AG09309 (cell line): Measurements from ENCODE around the gene SCYGR1.
A peak's percentile ranks its signal among the peaks of the same experiment; 100 is the strongest.
"Not testable (repeated sequence)": the region's sequence is repeated elsewhere in the genome, so short reads cannot be mapped to it uniquely, and the experiment has no call there.

Experiments
- DNase-seq: peaks from one replicate; pipeline ENCODE4 v3.0.0-alpha.2; 2010; ENCODE audit warnings: low read depth
- H3K4me3 ChIP-seq: 2 replicates; pipeline ENCODE4 v1.5.1; 2011; ENCODE audit warnings: mild to moderate bottlenecking, low read depth, low read length, moderate library complexity; ENCODE audit not compliant: control insufficient read depth
- CTCF ChIP-seq: IDR thresholded peaks from 2 replicates; pipeline ENCODE4 v1.5.1; 2011; ENCODE audit warnings: mild to moderate bottlenecking, low read depth, low read length, inconsistent platforms; ENCODE audit not compliant: insufficient read depth, control insufficient read depth; ENCODE audit errors: missing control alignments

SCYGR1 gene

DNA sequence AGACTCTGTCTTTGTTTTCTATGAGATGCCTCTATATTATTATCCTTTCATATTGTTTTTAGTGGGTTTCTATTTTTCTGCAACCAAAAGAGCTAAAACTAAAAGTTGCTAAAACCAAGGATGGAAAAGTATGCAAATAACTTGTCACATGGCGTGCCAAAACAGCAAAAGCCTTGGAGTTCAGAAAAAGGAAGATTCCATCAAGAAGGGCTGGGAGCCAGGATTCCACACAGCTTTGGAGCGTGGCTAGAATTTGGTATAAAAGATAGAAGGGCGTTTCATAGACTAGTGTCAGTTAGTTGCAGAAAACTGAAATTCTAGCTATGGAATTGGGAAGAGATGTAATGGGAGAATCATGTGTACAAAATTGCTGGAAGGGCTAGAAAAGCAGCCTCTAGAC lies 4.1 kb downstream of the SCYGR1 start:
- TF ChIP-seq CTCF = no peak
- DNase-seq = no peak
- H3K4me3 ChIP-seq = no peak overlapping the region

- not testable (repeated sequence) for H3K4me3 ChIP-seq, DNase-seq
These were observed 5.4 kb downstream of the SCYGR1 start for GRCh38 chr2:227382241-227382835.

DNA sequence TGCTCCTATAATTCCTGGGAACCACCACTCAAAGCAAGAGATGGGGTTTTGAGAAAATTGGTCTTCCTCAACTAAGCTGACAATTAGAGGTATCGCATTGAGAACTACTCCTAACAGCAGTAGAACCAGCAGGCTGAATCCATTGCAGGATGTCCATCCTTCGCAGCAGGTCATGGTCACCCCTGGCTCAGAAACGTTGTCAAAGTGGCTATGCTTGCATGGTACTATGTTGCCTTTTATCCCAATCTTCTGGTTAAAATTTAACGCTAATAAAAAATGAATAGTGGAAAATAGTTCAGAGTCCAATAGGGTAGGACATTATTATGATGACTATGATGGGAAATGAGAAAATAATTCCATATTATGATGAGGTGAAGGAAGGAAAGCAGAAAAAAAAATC lies 8.7 kb downstream of the SCYGR1 start, which contains the start of gene TM4SF20:
Gene TM4SF20, minus strand, starts transcription at position 212 of the 400 bp plus-strand sequence. Its CDS starts 38 bp downstream, at position 174.
- no peak within 1 kb of the TSS for H3K4me3 ChIP-seq
- no peak for DNase-seq

DNA sequence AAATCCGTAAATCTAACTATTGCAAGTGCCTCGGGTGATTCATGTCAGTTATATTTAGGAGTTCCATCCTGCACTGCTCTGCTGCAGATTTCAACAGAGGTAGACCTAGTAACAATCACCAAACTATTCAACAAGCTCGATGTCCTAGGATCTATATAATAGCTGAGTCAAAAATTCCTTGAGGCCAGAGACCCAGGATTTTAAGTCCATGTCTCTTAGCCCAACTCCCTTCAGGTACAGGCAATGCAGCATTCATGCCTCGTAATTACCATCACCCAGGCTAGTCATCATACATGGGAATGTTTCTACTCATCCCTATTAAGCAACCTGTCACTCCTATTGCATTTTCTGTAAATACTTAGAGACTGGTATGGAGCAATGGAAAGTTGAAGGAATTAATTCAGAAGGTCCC lies 9.4 kb downstream of the SCYGR1 start:
- H3K4me3 ChIP-seq = no peak overlapping the region
- DNase-seq = peak; percentile 62
- TF ChIP-seq CTCF = no peak

More for the DNA sequence above, 8.7 kb downstream of the SCYGR1 start, which contains the start of gene TM4SF20:
- no peak for TF ChIP-seq CTCF

GRCh38 chr2:227377467-227378351 lies 10.0 kb downstream of the SCYGR1 start:
- DNase-seq = no peak
- TF ChIP-seq CTCF = peak; percentile 17

DNA sequence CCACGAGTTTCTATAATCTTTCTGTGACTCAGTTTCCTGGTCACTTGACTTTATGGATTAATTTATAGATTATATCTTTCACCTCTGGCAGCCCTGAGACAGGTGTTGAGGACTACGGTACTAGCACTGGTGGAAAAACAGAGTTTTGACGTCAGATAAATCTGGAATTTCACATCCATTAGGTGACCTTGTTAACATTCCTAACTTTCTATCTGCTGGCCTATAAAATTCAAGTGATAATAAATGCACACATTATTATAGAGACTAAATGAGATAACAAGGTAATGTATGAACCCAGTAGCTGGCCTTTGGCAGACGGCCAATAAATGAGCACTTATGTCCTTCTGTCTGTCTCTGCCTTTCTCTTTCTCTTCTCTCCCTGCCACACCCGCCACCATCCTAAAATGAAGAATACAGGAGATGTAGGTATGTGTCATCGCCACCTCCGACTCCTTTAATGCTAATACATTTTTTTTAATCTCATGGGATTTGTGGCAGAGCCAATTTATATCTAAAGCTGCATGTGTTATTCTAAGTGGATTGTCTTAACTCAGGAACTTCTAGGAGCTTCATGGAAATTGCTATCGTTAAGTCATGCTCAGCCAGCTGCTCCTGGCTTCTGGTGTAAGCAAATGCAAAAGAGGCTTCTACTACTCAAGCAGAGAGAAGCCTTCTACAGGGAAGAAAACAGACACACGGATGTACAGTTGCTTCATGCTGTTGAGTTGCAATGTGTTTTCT lies 10.9 kb downstream of the SCYGR1 start:
- no peak overlapping the region for H3K4me3 ChIP-seq
- DNase-seq = no peak

More at GRCh38 chr2:227377467-227378351, 10.0 kb downstream of the SCYGR1 start:
- no peak overlapping the region for H3K4me3 ChIP-seq

More for the DNA sequence above, 10.9 kb downstream of the SCYGR1 start:
- no peak for TF ChIP-seq CTCF
